ENCODE measurements around the gene SLC39A11. TPM values are rescaled to one million over a fixed set of nuclear protein-coding genes. Genes with fewer than 3 reads are reported as not detected.

The SLC39A11 gene
- total and polyA plus RNA-seq, 2 donors (not counting 1 experiment from before 2014, with no cell fraction given): 12.7 to 27.4 TPM

GRCh38 chr17:72930031-72930430 lies 162.5 kb downstream of the SLC39A11 start:
- no peaks in the 10 kb centered on the region for H3K27me3 ChIP-seq (ENCODE audit: control insufficient read depth, insufficient read depth, low read length)
- no peak overlapping the region for H3K4me3 ChIP-seq (replicated peaks in 1 of 4; ENCODE audit: control extremely low read depth in 1 of 4, insufficient read depth in 1 of 4, low read depth in 3 of 4, low read length in 4 of 4)
- no peaks in the 10 kb centered on the region for H4K20me1 ChIP-seq (ENCODE audit: control insufficient read depth, extremely low read depth, insufficient read depth, low read length)
- no peak for DNase-seq (ENCODE audit: low read depth in 2 of 2)
- H3K4me1 ChIP-seq (ENCODE audit: control insufficient read depth, extremely low read depth, insufficient read depth, low read length): no peaks in the 10 kb centered on the region
- H3K27ac ChIP-seq (ENCODE audit: insufficient read depth, low read length): no peak overlapping the region
- no peak for TF ChIP-seq EZH2 (IDR thresholded peaks at IDR 0.05; ENCODE audit: low read length, missing control alignments)
- no peak for TF ChIP-seq CTCF (conservative IDR thresholded peaks at IDR 0.05 in 1 of 2, IDR thresholded peaks at IDR 0.05 in 1 of 2; ENCODE audit: low read depth in 1 of 2, low read length in 2 of 2)
- no peaks in the 10 kb centered on the region for H3K9me3 ChIP-seq (ENCODE audit: control insufficient read depth, insufficient read depth, low read depth, low read length)
- H3K9ac ChIP-seq (ENCODE audit: insufficient read depth, low read length): no peak overlapping the region
- H3K36me3 ChIP-seq (ENCODE audit: control insufficient read depth, insufficient read depth, low read length): no peaks in the 10 kb centered on the region
- H2AFZ ChIP-seq (ENCODE audit: low read length): no peak overlapping the region
- no peak overlapping the region for H3K4me2 ChIP-seq (ENCODE audit: extremely low read depth, insufficient read depth, low read length)
- no peaks in the 10 kb centered on the region for H3K79me2 ChIP-seq (ENCODE audit: control insufficient read depth, insufficient read depth, low read length)

- H3K9me3 ChIP-seq (ENCODE audit: control insufficient read depth, insufficient read depth, low read depth, low read length): no peaks in the 10 kb centered on the region
- H3K79me2 ChIP-seq (ENCODE audit: control insufficient read depth, insufficient read depth, low read length): no peaks in the 10 kb centered on the region
- no peak overlapping the region for H2AFZ ChIP-seq (ENCODE audit: low read length)
- H3K4me2 ChIP-seq (ENCODE audit: extremely low read depth, insufficient read depth, low read length): no peak overlapping the region
- no peaks in the 10 kb centered on the region for H4K20me1 ChIP-seq (ENCODE audit: control insufficient read depth, extremely low read depth, insufficient read depth, low read length)
- H3K36me3 ChIP-seq (ENCODE audit: control insufficient read depth, insufficient read depth, low read length): no peaks in the 10 kb centered on the region
- DNase-seq (ENCODE audit: low read depth in 2 of 2): no peak
- no peak overlapping the region for H3K27ac ChIP-seq (ENCODE audit: insufficient read depth, low read length)
- no peak overlapping the region for H3K4me3 ChIP-seq (replicated peaks in 1 of 4; ENCODE audit: control extremely low read depth in 1 of 4, insufficient read depth in 1 of 4, low read depth in 3 of 4, low read length in 4 of 4)
- TF ChIP-seq CTCF (conservative IDR thresholded peaks at IDR 0.05 in 1 of 2, IDR thresholded peaks at IDR 0.05 in 1 of 2; ENCODE audit: low read depth in 1 of 2, low read length in 2 of 2) (no peak), EZH2 (IDR thresholded peaks at IDR 0.05; ENCODE audit: low read length, missing control alignments) (no peak)
- no peaks in the 10 kb centered on the region for H3K4me1 ChIP-seq (ENCODE audit: control insufficient read depth, extremely low read depth, insufficient read depth, low read length)
- H3K9ac ChIP-seq (ENCODE audit: insufficient read depth, low read length): no peak overlapping the region
- H3K27me3 ChIP-seq (ENCODE audit: control insufficient read depth, insufficient read depth, low read length): no peaks in the 10 kb centered on the region
Measured at GRCh38 chr17:72928454-72929136, 163.9 kb downstream of the SLC39A11 start.

- no peaks in the 10 kb centered on the region for H3K79me2 ChIP-seq (ENCODE audit: control insufficient read depth, insufficient read depth, low read length)
- no peaks in the 10 kb centered on the region for H4K20me1 ChIP-seq (ENCODE audit: control insufficient read depth, extremely low read depth, insufficient read depth, low read length)
- H3K27ac ChIP-seq (ENCODE audit: insufficient read depth, low read length): no peak overlapping the region
- no peak overlapping the region for H3K4me3 ChIP-seq (replicated peaks in 1 of 4; ENCODE audit: control extremely low read depth in 1 of 4, insufficient read depth in 1 of 4, low read depth in 3 of 4, low read length in 4 of 4)
- DNase-seq (ENCODE audit: low read depth in 2 of 2): no peak
- H3K4me2 ChIP-seq (ENCODE audit: extremely low read depth, insufficient read depth, low read length): no peak overlapping the region
- no peaks in the 10 kb centered on the region for H3K27me3 ChIP-seq (ENCODE audit: control insufficient read depth, insufficient read depth, low read length)
- H2AFZ ChIP-seq (ENCODE audit: low read length): no peak overlapping the region
- H3K9me3 ChIP-seq (ENCODE audit: control insufficient read depth, insufficient read depth, low read depth, low read length): no peaks in the 10 kb centered on the region
- H3K9ac ChIP-seq (ENCODE audit: insufficient read depth, low read length): no peak overlapping the region
- H3K4me1 ChIP-seq (ENCODE audit: control insufficient read depth, extremely low read depth, insufficient read depth, low read length): no peaks in the 10 kb centered on the region
- H3K36me3 ChIP-seq (ENCODE audit: control insufficient read depth, insufficient read depth, low read length): no peaks in the 10 kb centered on the region
- no peak for TF ChIP-seq EZH2 (IDR thresholded peaks at IDR 0.05; ENCODE audit: low read length, missing control alignments)
- TF ChIP-seq CTCF (conservative IDR thresholded peaks at IDR 0.05 in 1 of 2, IDR thresholded peaks at IDR 0.05 in 1 of 2; ENCODE audit: low read depth in 1 of 2, low read length in 2 of 2): no peak
Measured at GRCh38 chr17:72927760-72928159, 164.7 kb downstream of the SLC39A11 start.

All from fibroblast of lung (primary cell).